Right kidney (tissue), 1 donor: Measurements from ENCODE around the gene PCDHB16.
A peak's percentile ranks its signal among the peaks of the same experiment; 100 is the strongest.
"Not testable (repeated sequence)": the region's sequence is repeated elsewhere in the genome, so short reads cannot be mapped to it uniquely, and the experiment has no call there.

Source experiments
- DNase-seq: peaks from one replicate; pipeline ENCODE4 v3.0.0-alpha.2; 2016

PCDHB16 gene

DNA sequence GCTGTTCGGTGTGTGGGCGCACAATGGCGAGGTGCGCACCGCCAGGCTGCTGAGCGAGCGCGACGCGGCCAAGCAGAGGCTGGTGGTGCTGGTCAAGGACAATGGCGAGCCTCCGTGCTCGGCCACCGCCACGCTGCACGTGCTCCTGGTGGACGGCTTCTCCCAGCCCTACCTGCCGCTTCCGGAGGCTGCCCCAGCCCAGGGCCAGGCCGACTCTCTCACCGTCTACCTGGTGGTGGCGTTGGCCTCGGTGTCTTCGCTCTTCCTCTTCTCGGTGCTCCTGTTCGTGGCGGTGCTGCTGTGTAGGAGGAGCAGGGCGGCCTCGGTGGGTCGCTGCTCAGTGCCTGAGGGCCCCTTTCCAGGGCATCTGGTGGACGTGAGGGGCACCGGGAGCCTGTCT is 2.3 kb upstream of the PCDHB16 start:
- DNase-seq, result not testable (repeated sequence)

DNA sequence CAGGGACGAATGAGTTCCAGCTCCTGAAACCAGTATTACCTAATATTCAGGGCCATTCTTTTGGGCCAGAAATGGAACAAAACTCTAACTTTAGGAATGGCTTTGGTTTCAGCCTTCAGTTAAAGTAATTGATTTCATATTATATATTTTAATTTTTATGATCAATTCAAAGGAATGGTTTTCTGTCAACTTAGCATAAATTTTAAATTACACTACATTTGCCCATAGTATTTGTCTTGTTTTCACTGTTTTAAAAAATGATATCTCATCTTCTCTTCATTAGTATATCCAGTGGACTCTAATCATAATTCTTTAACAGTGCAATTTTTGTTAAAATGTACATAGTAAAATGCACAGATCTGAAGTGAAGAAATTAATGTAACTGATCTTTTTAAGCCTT is 1.9 kb upstream of the PCDHB16 start:
- DNase-seq, result no peak

DNA sequence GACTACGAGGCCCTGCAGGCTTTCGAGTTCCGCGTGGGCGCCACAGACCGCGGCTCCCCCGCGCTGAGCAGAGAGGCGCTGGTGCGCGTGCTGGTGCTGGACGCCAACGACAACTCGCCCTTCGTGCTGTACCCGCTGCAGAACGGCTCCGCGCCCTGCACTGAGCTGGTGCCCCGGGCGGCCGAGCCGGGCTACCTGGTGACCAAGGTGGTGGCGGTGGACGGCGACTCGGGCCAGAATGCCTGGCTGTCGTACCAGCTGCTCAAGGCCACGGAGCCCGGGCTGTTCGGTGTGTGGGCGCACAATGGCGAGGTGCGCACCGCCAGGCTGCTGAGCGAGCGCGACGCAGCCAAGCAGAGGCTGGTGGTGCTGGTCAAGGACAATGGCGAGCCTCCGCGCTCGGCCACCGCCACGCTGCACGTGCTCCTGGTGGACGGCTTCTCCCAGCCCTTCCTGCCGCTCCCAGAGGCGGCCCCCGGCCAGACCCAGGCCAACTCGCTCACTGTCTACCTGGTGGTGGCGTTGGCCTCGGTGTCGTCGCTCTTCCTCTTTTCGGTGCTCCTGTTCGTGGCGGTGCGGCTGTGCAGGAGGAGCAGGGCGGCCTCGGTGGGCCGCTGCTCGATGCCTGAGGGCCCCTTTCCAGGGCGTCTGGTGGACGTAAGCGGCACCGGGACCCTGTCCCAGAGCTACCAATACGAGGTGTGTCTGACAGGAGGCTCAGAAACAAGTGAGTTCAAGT is 2.1 kb downstream of the PCDHB16 start:
- DNase-seq, result not testable (repeated sequence)

DNA sequence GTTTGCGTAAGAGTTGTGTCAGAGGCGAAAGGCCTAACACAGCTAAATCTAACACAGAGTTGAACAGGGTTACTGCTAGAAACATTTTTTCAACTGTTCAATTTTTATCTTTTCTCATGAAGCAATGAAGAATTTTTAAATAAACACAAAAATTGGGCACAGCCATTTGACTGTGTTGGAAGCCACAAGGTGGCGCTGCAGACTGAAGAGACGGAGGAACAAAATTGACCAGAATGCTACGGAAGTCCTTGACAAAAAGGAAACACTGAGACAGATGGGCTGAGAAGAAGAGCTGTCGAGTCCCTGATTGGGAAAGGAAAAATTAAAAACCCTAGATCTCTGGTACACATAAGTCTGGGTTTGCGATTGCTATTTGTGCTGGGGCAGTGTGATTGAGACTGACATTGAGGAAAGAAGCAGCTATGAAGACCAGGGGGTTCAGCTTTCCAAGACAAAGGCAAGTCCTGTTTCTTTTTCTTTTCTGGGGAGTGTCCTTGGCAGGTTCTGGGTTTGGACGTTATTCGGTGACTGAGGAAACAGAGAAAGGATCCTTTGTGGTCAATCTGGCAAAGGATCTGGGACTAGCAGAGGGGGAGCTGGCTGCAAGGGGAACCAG is 4.8 kb downstream of the PCDHB16 start, which contains the start of gene PCDHB9:
Gene PCDHB9 (plus strand): TSS at position 265 of the 616 bp plus-strand sequence. CDS start 158 bp downstream, at position 423.
- no peak for DNase-seq

DNA sequence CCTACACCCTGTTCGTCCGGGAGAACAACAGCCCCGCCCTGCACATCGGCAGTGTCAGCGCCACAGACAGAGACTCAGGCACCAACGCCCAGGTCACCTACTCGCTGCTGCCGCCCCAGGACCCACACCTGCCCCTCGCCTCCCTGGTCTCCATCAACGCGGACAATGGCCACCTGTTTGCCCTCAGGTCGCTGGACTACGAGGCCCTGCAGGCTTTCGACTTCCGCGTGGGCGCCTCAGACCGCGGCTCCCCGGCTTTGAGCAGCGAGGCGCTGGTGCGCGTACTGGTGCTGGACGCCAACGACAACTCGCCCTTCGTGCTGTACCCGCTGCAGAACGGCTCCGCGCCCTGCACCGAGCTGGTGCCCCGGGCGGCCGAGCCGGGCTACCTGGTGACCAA is 6.5 kb downstream of the PCDHB16 start:
- not testable (repeated sequence) for DNase-seq

DNA sequence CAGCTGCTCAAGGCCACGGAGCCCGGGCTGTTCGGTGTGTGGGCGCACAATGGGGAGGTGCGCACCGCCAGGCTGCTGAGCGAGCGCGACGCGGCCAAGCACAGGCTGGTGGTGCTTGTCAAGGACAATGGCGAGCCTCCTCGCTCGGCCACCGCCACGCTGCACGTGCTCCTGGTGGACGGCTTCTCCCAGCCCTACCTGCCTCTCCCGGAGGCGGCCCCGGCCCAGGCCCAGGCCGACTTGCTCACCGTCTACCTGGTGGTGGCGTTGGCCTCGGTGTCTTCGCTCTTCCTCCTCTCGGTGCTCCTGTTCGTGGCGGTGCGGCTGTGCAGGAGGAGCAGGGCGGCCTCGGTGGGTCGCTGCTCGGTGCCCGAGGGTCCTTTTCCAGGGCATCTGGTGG is 6.9 kb downstream of the PCDHB16 start:
- DNase-seq, result not testable (repeated sequence)

DNA sequence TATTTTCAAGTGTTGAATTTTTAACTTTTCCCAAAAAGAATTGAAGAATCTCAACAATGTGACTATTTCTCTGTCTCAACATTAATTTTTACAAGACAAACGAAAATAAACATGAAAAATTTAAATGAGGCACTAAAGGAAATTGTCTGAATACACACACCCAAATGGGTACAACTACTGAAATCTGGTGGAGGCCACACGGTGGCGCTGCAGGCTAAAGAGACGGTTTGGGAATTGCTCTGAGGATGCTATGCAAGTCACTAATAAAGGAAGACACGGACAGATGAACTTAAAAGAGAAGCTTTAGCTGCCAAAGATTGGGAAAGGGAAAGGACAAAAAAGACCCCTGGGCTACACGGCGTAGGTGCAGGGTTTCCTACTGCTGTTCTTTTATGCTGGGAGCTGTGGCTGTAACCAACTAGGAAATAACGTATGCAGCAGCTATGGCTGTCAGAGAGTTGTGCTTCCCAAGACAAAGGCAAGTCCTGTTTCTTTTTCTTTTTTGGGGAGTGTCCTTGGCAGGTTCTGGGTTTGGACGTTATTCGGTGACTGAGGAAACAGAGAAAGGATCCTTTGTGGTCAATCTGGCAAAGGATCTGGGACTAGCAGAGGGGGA is 10.0 kb downstream of the PCDHB16 start, which contains the start of gene PCDHB10:
Gene PCDHB10 (plus strand): TSS at position 244 of the 616 bp plus-strand sequence. CDS start 200 bp downstream, at position 444.
- no peak for DNase-seq

DNA sequence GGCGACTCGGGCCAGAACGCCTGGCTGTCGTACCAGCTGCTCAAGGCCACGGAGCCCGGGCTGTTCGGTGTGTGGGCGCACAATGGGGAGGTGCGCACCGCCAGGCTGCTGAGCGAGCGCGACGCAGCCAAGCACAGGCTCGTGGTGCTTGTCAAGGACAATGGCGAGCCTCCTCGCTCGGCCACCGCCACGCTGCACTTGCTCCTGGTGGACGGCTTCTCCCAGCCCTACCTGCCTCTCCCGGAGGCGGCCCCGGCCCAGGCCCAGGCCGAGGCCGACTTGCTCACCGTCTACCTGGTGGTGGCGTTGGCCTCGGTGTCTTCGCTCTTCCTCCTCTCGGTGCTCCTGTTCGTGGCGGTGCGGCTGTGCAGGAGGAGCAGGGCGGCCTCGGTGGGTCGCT is 12.1 kb downstream of the PCDHB16 start:
- not testable (repeated sequence) for DNase-seq

DNA sequence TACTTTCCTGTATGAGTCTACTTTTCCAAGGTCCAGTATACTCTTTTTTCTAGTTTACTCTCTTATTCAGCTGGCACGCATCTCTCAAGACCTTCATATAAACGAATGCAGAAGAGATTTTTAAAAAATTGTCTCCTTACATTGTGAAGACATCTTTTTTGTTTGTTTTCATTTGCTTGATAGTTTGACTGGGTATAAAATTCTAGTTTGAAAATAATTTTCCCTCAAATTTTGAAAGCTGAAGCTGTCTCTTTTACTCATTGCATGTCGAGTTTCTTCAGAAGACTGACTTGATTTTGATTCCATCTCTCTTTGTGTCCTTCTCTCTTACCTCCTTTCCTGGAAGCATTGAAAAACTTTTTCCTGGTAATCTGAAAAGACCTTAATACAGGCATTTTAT is 14.2 kb downstream of the PCDHB16 start:
- DNase-seq, result no peak

DNA sequence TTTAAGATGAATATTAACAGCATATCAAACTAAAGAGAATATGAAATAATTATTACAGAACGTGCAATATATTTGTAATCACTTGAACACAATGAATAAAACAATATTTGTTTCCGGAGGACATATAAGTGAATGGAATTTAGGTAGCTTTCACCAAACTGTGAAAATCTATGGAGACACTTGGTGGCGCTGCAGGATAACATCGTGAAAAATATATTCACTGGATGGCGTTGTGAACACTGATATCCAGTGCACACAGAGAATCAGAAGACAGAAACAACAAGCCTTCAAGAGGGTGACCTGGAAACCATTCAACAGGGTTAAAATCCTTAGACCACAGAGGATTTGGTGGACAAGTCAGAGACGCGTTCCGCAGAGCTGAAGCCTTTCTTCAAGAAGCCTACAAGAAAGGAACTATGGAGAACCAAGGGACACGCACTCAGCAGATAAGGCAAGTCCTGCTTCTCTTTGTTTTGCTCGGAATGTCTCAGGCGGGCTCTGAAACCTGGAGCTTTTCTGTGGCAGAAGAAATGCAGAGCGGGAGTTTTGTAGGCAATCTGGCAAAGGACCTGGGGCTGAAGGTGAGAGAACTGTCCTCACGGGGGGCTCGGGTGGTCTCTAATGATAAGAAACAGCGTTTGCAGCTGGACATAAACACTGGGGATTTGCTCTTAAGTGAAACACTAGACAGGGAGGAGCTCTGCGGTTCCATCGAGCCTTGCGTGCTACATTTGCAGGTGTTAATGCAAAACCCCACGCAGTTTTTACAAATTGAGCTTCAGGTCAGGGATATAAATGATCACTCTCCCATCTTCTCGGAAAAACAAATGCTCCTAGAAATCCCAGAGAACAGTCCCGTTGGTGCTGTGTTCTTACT is 17.4 kb downstream of the PCDHB16 start, which contains the start of gene PCDHB11:
Gene PCDHB11 (plus strand): TSS at position 269 of the 877 bp plus-strand sequence. CDS start 148 bp downstream, at position 417.
- no peak for DNase-seq

DNA sequence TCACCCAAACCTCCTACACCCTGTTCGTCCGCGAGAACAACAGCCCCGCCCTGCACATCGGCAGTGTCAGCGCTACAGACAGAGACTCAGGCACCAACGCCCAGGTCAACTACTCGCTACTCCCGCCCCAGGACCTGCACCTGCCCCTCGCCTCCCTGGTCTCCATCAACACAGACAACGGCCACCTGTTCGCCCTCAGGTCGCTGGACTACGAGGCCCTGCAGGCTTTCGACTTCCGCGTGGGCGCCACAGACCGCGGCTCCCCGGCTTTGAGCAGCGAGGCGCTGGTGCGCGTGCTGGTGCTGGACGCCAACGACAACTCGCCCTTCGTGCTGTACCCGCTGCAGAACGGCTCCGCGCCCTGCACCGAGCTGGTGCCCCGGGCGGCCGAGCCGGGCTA is 18.9 kb downstream of the PCDHB16 start:
- not testable (repeated sequence) for DNase-seq

DNA sequence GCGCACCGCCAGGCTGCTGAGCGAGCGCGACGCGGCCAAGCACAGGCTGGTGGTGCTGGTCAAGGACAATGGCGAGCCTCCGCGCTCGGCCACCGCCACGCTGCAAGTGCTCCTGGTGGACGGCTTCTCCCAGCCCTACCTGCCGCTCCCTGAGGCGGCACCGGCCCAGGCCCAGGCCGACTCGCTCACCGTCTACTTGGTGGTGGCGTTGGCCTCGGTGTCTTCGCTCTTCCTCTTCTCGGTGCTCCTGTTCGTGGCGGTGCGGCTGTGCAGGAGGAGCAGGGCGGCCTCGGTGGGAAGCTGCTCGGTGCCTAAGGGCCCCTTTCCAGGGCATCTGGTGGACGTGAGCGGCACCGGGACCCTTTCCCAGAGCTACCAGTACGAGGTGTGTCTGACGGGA is 19.5 kb downstream of the PCDHB16 start:
- DNase-seq, result not testable (repeated sequence)

DNA sequence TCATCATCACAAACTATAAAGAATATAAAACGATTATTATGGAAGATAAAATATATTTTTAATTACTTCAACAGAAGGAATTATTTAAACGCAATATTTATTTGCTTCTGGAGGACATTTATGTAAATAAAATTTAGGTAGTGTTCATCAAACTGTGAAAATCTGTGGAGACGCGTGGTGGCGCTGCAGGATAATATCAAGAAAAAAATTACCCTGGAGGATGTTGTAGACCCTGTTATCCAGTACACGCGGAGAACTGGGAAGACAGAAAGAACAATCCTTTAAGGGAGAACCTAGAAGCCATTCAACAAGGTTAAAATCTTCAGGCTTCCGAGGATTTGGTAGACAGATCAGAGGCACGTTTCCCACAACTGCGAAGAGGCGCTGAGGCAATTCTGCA is 26.3 kb downstream of the PCDHB16 start, which contains the start of gene PCDHB12:
Gene PCDHB12 (plus strand): TSS at position 242 of the 400 bp plus-strand sequence. CDS start 189 bp downstream, outside the sequence.
- no peak for DNase-seq

DNA sequence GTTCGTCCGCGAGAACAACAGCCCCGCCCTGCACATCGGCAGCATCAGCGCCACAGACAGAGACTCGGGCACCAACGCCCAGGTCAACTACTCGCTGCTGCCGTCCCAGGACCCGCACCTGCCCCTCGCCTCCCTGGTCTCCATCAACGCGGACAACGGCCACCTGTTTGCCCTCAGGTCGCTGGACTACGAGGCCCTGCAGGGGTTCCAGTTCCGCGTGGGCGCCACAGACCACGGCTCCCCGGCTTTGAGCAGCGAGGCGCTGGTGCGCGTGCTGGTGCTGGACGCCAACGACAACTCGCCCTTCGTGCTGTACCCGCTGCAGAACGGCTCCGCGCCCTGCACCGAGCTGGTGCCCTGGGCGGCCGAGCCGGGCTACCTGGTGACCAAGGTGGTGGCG is 28.1 kb downstream of the PCDHB16 start:
- DNase-seq, result not testable (repeated sequence)

DNA sequence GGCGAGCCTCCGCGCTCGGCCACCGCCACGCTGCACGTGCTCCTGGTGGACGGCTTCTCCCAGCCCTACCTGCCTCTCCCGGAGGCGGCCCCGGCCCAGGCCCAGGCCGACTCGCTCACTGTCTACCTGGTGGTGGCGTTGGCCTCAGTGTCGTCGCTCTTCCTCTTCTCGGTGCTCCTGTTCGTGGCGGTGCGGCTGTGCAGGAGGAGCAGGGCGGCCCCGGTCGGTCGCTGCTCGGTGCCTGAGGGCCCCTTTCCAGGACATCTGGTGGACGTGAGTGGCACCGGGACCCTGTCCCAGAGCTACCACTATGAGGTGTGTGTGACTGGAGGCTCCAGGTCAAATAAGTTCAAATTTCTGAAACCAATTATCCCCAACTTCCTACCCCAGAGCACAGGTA is 28.7 kb downstream of the PCDHB16 start:
- DNase-seq, result not testable (repeated sequence)

DNA sequence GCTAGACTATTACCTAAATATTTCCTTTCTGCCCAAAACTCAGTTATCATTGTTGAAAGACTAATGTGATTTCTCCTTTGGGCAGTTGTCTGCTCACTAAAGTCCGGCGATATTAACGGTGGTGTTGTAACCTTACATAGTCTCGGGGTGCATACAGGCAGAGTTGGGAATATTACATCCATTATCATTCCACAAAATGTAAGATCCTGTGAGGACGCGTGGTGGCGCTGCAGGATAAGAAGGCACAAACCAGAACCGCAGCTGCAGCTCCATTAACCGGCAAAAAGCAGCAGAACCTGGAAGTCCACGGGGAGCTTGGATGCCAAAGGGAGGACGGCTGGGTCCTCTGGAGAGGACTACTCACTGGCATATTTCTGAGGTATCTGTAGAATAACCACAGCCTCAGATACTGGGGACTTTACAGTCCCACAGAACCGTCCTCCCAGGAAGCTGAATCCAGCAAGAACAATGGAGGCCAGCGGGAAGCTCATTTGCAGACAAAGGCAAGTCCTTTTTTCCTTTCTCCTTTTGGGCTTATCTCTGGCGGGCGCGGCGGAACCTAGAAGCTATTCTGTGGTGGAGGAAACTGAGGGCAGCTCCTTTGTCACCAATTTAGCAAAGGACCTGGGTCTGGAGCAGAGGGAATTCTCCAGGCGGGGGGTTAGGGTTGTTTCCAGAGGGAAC is 31.6 kb downstream of the PCDHB16 start, which contains the start of gene PCDHB13:
Gene PCDHB13 (plus strand): TSS at position 264 of the 684 bp plus-strand sequence. CDS start 205 bp downstream, at position 469.
- DNase-seq, result peak; percentile 27

DNA sequence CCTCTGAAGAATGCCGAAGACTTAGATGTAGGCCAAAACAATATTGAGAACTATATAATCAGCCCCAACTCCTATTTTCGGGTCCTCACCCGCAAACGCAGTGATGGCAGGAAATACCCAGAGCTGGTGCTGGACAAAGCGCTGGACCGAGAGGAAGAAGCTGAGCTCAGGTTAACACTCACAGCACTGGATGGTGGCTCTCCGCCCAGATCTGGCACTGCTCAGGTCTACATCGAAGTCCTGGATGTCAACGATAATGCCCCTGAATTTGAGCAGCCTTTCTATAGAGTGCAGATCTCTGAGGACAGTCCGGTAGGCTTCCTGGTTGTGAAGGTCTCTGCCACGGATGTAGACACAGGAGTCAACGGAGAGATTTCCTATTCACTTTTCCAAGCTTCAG is 32.4 kb downstream of the PCDHB16 start:
- not testable (repeated sequence) for DNase-seq

DNA sequence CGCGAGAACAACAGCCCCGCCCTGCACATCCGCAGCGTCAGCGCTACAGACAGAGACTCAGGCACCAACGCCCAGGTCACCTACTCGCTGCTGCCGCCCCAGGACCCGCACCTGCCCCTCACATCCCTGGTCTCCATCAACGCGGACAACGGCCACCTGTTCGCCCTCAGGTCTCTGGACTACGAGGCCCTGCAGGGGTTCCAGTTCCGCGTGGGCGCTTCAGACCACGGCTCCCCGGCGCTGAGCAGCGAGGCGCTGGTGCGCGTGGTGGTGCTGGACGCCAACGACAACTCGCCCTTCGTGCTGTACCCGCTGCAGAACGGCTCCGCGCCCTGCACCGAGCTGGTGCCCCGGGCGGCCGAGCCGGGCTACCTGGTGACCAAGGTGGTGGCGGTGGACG is 33.3 kb downstream of the PCDHB16 start:
- not testable (repeated sequence) for DNase-seq

DNA sequence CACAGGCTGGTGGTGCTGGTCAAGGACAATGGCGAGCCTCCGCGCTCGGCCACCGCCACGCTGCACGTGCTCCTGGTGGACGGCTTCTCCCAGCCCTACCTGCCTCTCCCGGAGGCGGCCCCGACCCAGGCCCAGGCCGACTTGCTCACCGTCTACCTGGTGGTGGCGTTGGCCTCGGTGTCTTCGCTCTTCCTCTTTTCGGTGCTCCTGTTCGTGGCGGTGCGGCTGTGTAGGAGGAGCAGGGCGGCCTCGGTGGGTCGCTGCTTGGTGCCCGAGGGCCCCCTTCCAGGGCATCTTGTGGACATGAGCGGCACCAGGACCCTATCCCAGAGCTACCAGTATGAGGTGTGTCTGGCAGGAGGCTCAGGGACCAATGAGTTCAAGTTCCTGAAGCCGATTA is 33.8 kb downstream of the PCDHB16 start:
- DNase-seq, result not testable (repeated sequence)

DNA sequence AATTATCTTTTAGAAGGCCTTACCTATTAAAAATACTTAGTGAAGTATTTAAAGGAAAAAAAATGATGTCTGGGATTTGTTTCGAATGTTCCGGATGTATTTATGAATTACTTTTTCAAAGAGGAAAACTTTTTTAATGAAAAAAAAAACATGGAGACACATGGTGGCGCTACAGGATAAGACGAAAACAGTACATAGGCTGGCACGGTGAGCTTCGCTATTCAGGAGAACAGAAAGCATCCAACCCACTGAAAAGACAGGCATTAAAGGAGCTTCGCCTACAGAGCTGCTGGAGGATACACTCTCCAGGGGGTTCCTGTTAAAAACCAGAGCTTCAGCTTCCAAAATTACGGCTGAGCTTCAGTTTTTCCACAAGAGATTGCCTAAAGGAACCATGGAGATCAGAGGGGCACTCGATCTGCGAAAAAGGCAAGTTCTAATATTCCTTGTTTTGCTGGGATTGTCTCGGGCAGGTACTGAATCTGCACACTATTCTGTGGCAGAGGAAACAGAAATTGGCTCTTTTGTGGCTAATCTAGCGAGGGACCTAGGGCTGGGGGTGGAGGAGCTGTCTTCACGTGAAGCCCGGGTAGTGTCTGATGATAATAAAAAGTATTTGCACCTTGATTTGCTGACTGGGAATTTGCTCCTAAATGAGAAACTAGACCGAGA is 41.1 kb downstream of the PCDHB16 start, which contains the start of gene PCDHB14:
Gene PCDHB14 (plus strand): TSS at position 232 of the 672 bp plus-strand sequence. CDS start 163 bp downstream, at position 395.
- no peak for DNase-seq
